Liver (tissue), 3 donors: ENCODE results near the gene TMEM163.

ENCODE experiments used
- RAD21 ChIP-seq, 2 donors: IDR thresholded peaks; 2 replicates each; pipeline ENCODE4 v1.6.1; 2016; ENCODE audit warnings: antibody characterized with exemption in 2 of 2, mild to moderate bottlenecking in 2 of 2
- TF ChIP-seq, protein P1 (sequence below): fragments of 150-350 bp; IDR thresholded peaks from 2 replicates; pipeline ENCODE4 v1.5.1; 2017; ENCODE audit warnings: improper control_type of control experiment, low read depth, low read length; ENCODE audit not compliant: missing input control
- donor health status: healthy.
- donor health status: healthy.

DNA sequence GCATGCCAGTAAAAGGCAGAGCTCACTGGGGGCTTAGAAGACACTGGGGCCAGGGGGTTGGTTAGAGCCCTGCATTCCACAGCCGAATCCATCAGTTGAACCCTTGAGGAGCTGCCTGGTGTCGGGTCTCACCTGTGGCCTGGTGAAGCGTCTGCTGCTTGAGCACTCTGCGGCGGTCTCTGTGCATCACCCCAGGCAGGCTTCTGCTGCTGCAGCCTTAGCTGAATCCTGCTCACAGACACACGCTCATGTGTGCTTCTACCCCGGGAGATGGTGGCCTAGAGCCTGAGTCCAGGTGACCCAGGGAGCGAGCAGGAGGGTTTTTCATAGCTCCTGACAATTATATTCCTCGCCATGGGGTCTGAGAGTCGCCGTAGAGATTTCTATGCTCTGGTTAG lies 272.8 kb downstream of the TMEM163 start:
- TF ChIP-seq, protein P1, sequence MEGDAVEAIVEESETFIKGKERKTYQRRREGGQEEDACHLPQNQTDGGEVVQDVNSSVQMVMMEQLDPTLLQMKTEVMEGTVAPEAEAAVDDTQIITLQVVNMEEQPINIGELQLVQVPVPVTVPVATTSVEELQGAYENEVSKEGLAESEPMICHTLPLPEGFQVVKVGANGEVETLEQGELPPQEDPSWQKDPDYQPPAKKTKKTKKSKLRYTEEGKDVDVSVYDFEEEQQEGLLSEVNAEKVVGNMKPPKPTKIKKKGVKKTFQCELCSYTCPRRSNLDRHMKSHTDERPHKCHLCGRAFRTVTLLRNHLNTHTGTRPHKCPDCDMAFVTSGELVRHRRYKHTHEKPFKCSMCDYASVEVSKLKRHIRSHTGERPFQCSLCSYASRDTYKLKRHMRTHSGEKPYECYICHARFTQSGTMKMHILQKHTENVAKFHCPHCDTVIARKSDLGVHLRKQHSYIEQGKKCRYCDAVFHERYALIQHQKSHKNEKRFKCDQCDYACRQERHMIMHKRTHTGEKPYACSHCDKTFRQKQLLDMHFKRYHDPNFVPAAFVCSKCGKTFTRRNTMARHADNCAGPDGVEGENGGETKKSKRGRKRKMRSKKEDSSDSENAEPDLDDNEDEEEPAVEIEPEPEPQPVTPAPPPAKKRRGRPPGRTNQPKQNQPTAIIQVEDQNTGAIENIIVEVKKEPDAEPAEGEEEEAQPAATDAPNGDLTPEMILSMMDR: no peak
- no peak for TF ChIP-seq RAD21 (IDR thresholded peaks at IDR 0.05)
